Cardiac fibroblast (primary cell): Measurements from ENCODE around the gene BPHL.
"Not testable (repeated sequence)": the region's sequence is repeated elsewhere in the genome, so short reads cannot be mapped to it uniquely, and the experiment has no call there.

ENCODE experiments used
- DNase-seq, 2 donors: peaks; one replicate each; pipeline versions ENCODE4 v3.0.0 to v3.0.0-alpha.2; 2010; ENCODE audit warnings: low read depth in 2 of 2
- H3K4me3 ChIP-seq, 2 donors: replicated peaks in 1 of 2; 1 replicate in 1 of 2; 2 replicates in 1 of 2; pipeline ENCODE4 v1.5.1; 2011; ENCODE audit warnings: low read depth in 2 of 2, low read length in 2 of 2, mild to moderate bottlenecking in 2 of 2, moderate library complexity in 1 of 2
- CTCF ChIP-seq: IDR thresholded peaks from one replicate; pipeline ENCODE4 v1.5.1; 2011; ENCODE audit warnings: low read depth, mild to moderate bottlenecking, low read length, inconsistent platforms

The BPHL gene

GRCh38 chr6:3162565-3163247 is 44.2 kb downstream of the BPHL start:
- TF ChIP-seq CTCF = peak; percentile 9
- peak; percentile 71 to 79 for DNase-seq

GRCh38 chr6:3163248-3163594 is 44.7 kb downstream of the BPHL start:
- TF ChIP-seq CTCF = no peak
- peak overlapping the region; percentile 65 to 69 for H3K4me3 ChIP-seq
- DNase-seq = peak in 1 of 2 donors; percentile 35

More at GRCh38 chr6:3162565-3163247, 44.2 kb downstream of the BPHL start:
- peak overlapping the region; percentile 65 to 69 for H3K4me3 ChIP-seq

- no peak for DNase-seq
- no peak overlapping the region for H3K4me3 ChIP-seq
- TF ChIP-seq CTCF = no peak
These were observed 45.9 kb downstream of the BPHL start for GRCh38 chr6:3164388-3164787.

DNA sequence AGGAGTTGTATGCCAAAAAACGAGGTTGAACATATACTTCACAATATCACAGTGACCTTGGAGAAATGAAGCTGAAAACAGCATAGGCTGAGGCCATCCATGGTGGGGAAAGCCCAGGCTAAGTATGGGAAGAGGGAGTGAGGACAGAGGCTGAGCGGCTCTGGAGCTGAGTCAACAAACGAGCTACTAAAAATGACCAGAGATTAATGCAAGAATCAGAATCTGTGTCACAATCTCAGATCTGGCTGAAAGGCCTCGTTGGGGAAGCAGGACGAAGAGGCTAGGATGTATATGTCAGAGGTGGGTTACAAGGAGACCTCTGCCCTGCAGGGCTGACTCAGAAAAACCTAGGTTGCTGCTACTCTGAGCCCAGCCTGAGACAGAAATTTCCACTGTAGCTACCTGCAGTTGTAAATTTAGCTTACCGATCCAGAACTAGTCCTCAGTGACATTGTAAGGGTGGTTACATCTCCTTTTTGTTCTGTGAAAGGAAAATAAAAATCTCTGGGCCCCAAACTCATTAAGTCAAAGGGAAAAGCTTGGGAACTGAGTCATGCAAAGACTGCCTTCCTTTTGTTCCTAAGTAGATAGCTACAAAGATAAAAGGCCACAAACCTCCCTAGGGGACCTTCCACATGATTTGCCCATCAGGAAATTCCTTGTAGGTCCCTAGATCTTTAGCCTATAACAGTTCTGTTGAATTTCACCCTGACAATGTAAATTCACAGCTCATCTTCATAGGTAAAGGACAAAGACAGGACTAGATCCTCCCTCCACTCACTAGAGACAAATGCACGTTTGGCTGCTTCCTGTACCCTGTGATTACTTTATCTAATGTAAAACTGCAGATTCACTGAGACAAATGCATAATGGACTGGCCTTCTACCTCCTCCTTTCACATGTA is 47.4 kb downstream of the BPHL start:
- DNase-seq = peak; percentile 57 to 83
- no peak overlapping the region for H3K4me3 ChIP-seq
- TF ChIP-seq CTCF = no peak

- not testable (repeated sequence) for DNase-seq, H3K4me3 ChIP-seq
These were observed 48.2 kb downstream of the BPHL start for GRCh38 chr6:3166535-3167225.

GRCh38 chr6:3168046-3168445 is 49.5 kb downstream of the BPHL start:
- not testable (repeated sequence) for DNase-seq, H3K4me3 ChIP-seq

GRCh38 chr6:3170676-3171075 is 52.2 kb downstream of the BPHL start:
- DNase-seq, H3K4me3 ChIP-seq: not testable (repeated sequence)

DNA sequence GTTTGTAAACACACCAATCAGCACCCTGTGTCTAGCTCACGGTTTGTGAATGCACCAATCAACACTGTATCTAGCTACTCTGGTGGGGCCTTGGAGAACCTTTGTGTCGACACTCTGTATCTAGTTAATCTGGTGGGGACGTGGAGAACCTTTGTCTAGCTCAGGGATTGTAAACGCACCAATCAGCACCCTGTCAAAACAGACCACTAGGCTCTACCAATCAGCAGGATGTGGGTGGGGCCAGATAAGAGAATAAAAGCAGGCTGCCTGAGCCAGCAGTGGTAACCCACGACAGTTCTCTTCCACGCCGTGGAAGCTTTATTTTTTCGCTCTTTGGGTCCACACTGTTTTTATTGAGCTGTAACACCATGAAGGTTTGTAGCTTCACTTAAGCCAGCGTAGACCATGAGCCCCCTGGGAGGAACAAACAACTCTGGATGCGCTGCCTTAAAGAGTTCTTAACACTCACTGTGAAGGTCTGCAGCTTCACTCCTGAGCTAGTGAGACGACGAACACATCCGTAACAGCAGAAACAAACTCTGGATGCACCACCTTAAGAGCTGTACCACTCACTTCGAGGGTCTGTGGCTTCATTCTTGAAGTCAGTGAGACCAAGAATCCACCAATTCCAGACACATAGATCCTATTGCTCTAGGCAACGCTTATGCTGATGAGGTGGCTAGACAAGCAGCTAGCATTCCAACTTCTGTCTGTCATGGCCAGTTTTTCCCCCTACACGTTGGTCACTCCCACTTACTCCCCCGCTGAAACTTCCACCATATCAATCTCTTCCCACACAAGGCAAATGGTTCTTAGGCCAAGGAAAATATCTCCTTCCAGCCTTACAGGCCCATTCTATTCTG is 53.0 kb downstream of the BPHL start:
- DNase-seq = peak; percentile 72 to 86
- not testable (repeated sequence) for H3K4me3 ChIP-seq

DNA sequence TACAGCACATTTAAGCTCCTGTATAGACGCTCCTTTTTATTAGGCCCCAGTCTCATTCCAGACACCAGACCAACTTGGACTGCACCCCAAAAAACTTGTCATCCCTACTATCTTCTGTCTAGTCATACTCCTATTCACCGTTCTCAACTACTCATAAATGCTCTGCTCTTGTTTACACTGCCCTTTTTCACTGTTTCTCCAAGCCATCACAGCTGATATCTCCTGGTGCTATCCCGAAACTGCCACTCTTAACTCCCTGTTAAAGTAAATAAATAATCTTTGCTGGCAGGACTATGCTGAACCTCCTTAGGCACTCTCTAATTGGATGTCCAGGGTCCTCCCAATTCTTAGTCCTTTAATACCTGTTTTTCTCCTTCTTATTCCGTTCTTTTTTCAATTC is 54.3 kb downstream of the BPHL start:
- not testable (repeated sequence) for H3K4me3 ChIP-seq, DNase-seq

- DNase-seq, H3K4me3 ChIP-seq: not testable (repeated sequence)
These were observed 55.2 kb downstream of the BPHL start for GRCh38 chr6:3173636-3174089.
